Naive B cell (primary cell): ENCODE results near the gene NUDT6. TPM values are rescaled to one million over a fixed set of nuclear protein-coding genes. Genes with fewer than 3 reads are reported as not detected.
A peak's percentile ranks its signal among the peaks of the same experiment; 100 is the strongest.

Experiments used
- ATAC-seq, 2 donors: fragments of 150-1000 bp; cut with Tn5 transposase; 2 replicates each; pipeline ENCODE4 v1.10.0; 2021; ENCODE audit warnings: low read depth in 2 of 2, mild to moderate bottlenecking in 2 of 2, moderate library complexity in 2 of 2
- DNase-seq: peaks from one replicate; pipeline ENCODE4 v3.0.0; 2022
- H3K27ac Mint-ChIP-seq, 6 donors: one replicate each; pipeline ENCODE4 v1.8.0; 2020 to 2022; ENCODE audit warnings: mild to moderate bottlenecking in 6 of 6, mixed read lengths in 6 of 6, moderate library complexity in 5 of 6, inconsistent platforms in 2 of 6
- H3K27me3 Mint-ChIP-seq, 3 donors: one replicate each; pipeline ENCODE4 v1.8.0; 2021 to 2022; ENCODE audit warnings: mixed read lengths in 3 of 3, mild to moderate bottlenecking in 1 of 3
- H3K36me3 Mint-ChIP-seq, 2 donors: one replicate each; pipeline ENCODE4 v1.8.0; 2020 to 2022; ENCODE audit warnings: mixed read lengths in 2 of 2, inconsistent platforms in 1 of 2, mild to moderate bottlenecking in 1 of 2
- H3K4me1 Mint-ChIP-seq, 3 donors: one replicate each; pipeline ENCODE4 v1.8.0; 2020 to 2022; ENCODE audit warnings: mixed read lengths in 3 of 3, inconsistent platforms in 1 of 3, mild to moderate bottlenecking in 1 of 3, moderate library complexity in 1 of 3
- H3K4me3 Mint-ChIP-seq, 8 donors: one replicate each; pipeline ENCODE4 v1.8.0; 2020 to 2022; ENCODE audit warnings: mild to moderate bottlenecking in 8 of 8, mixed read lengths in 8 of 8, moderate library complexity in 8 of 8, inconsistent platforms in 2 of 8
- H3K9me3 Mint-ChIP-seq, 7 donors: one replicate each; pipeline ENCODE4 v1.8.0; 2020 to 2022; ENCODE audit warnings: mixed read lengths in 7 of 7, mild to moderate bottlenecking in 5 of 7, inconsistent platforms in 2 of 7, moderate library complexity in 1 of 7
- polyA plus RNA-seq, 6 donors: library from polyadenylated mRNA; unstranded; fragments of 300-500 nt; fragmentation: Illumina TruSeq; gene quantifications; one replicate each; pipeline ENCODE4 v1.2.3, GENCODE V29; 2021; ENCODE audit warnings: low read depth in 6 of 6

Gene NUDT6
- polyA plus RNA-seq, 6 donors from 2014 or later = 0.73 to 2.6 (median 1.0) TPM; not detected in 1

- DNase-seq = no peak
- no peaks in the 10 kb centered on the region for H3K4me1 Mint-ChIP-seq
Measured at GRCh38 chr4:122906859-122907305, 15.5 kb downstream of the NUDT6 start.

GRCh38 chr4:122903766-122904288, 18.6 kb downstream of the NUDT6 start:
- Mint-ChIP-seq H3K4me1 (no peaks in the 10 kb centered on the region), H3K27me3 (no peaks in the 10 kb centered on the region), H3K9me3 (no peaks in the 10 kb centered on the region), H3K4me3 (no peak overlapping the region), H3K27ac (no peak overlapping the region), H3K36me3 (peaks cover 0 to 16% of the 10 kb centered on the region in 2 donors)
- ATAC-seq (no peak), DNase-seq (no peak)

More at GRCh38 chr4:122906859-122907305, 15.5 kb downstream of the NUDT6 start:
- no peak overlapping the region for H3K27ac Mint-ChIP-seq
- H3K27me3 Mint-ChIP-seq = no peaks in the 10 kb centered on the region
- H3K36me3 Mint-ChIP-seq = peaks cover 0 to 11% of the 10 kb centered on the region in 2 donors
- no peak overlapping the region for H3K4me3 Mint-ChIP-seq
- no peak for ATAC-seq
- H3K9me3 Mint-ChIP-seq = no peaks in the 10 kb centered on the region

GRCh38 chr4:122901247-122902010, 21.0 kb downstream of the NUDT6 start:
- Mint-ChIP-seq H3K27ac (no peak overlapping the region), H3K27me3 (no peaks in the 10 kb centered on the region), H3K36me3 (peaks cover 0 to 8% of the 10 kb centered on the region in 2 donors), H3K4me3 (no peak overlapping the region), H3K4me1 (no peaks in the 10 kb centered on the region), H3K9me3 (no peaks in the 10 kb centered on the region)
- DNase-seq (no peak), ATAC-seq (no peak)

- H3K4me3 Mint-ChIP-seq = no peak overlapping the region
- H3K27me3 Mint-ChIP-seq = no peaks in the 10 kb centered on the region
- no peak overlapping the region for H3K27ac Mint-ChIP-seq
Measured at GRCh38 chr4:122900314-122900713, 22.1 kb downstream of the NUDT6 start.

GRCh38 chr4:122899682-122900081, 22.7 kb downstream of the NUDT6 start:
- no peak overlapping the region for H3K4me3 Mint-ChIP-seq
- no peaks in the 10 kb centered on the region for H3K4me1 Mint-ChIP-seq
- no peak overlapping the region for H3K27ac Mint-ChIP-seq
- H3K27me3 Mint-ChIP-seq = no peaks in the 10 kb centered on the region
- DNase-seq (no peak), ATAC-seq (no peak)
- peaks cover 0 to 8% of the 10 kb centered on the region in 2 donors for H3K36me3 Mint-ChIP-seq
- no peaks in the 10 kb centered on the region for H3K9me3 Mint-ChIP-seq

More at GRCh38 chr4:122900314-122900713, 22.1 kb downstream of the NUDT6 start:
- ATAC-seq (no peak), DNase-seq (no peak)
- Mint-ChIP-seq H3K9me3 (no peaks in the 10 kb centered on the region), H3K4me1 (no peaks in the 10 kb centered on the region), H3K36me3 (peaks cover 0 to 8% of the 10 kb centered on the region in 2 donors)

- H3K4me3 Mint-ChIP-seq = no peak overlapping the region
- peaks cover 0 to 8% of the 10 kb centered on the region in 2 donors for H3K36me3 Mint-ChIP-seq
- H3K9me3 Mint-ChIP-seq = no peaks in the 10 kb centered on the region
- ATAC-seq (no peak), DNase-seq (no peak)
- H3K27me3 Mint-ChIP-seq = no peaks in the 10 kb centered on the region
- H3K4me1 Mint-ChIP-seq = no peaks in the 10 kb centered on the region
- no peak overlapping the region for H3K27ac Mint-ChIP-seq
Measured at GRCh38 chr4:122898370-122899150, 23.8 kb downstream of the NUDT6 start.

- Mint-ChIP-seq H3K36me3 (peaks cover 0 to 4% of the 10 kb centered on the region in 2 donors), H3K27me3 (no peaks in the 10 kb centered on the region), H3K9me3 (no peaks in the 10 kb centered on the region), H3K27ac (no peak overlapping the region), H3K4me3 (no peak overlapping the region), H3K4me1 (no peaks in the 10 kb centered on the region)
- DNase-seq = no peak
- ATAC-seq = no peak
Measured at GRCh38 chr4:122896270-122896669, 26.1 kb downstream of the NUDT6 start.

- no peak overlapping the region for H3K4me3 Mint-ChIP-seq
- peak overlapping the region in 1 of 6 donors; percentile 11 for H3K27ac Mint-ChIP-seq
- no peaks in the 10 kb centered on the region for H3K9me3 Mint-ChIP-seq
- DNase-seq (no peak), ATAC-seq (no peak)
- H3K36me3 Mint-ChIP-seq = peaks cover 0 to 4% of the 10 kb centered on the region in 2 donors
- H3K27me3 Mint-ChIP-seq = no peaks in the 10 kb centered on the region
- no peaks in the 10 kb centered on the region for H3K4me1 Mint-ChIP-seq
Measured at GRCh38 chr4:122895336-122895995, 26.9 kb downstream of the NUDT6 start.

GRCh38 chr4:122894827-122895226, 27.6 kb downstream of the NUDT6 start:
- H3K9me3 Mint-ChIP-seq = no peaks in the 10 kb centered on the region
- ATAC-seq (no peak), DNase-seq (no peak)
- H3K4me1 Mint-ChIP-seq = no peaks in the 10 kb centered on the region
- no peaks in the 10 kb centered on the region for H3K36me3 Mint-ChIP-seq
- no peak overlapping the region for H3K4me3 Mint-ChIP-seq
- H3K27ac Mint-ChIP-seq = peak overlapping the region in 1 of 6 donors; percentile 66
- H3K27me3 Mint-ChIP-seq = no peaks in the 10 kb centered on the region

- peak overlapping the region in 1 of 6 donors; percentile 44 for H3K27ac Mint-ChIP-seq
Measured at GRCh38 chr4:122890147-122890795, 32.1 kb downstream of the NUDT6 start.

GRCh38 chr4:122889726-122890125, 32.7 kb downstream of the NUDT6 start:
- peak overlapping the region in 1 of 6 donors; percentile 44 for H3K27ac Mint-ChIP-seq
- no peak overlapping the region for H3K4me3 Mint-ChIP-seq
- ATAC-seq (no peak), DNase-seq (no peak)
- no peaks in the 10 kb centered on the region for H3K27me3 Mint-ChIP-seq
- no peaks in the 10 kb centered on the region for H3K9me3 Mint-ChIP-seq
- H3K4me1 Mint-ChIP-seq = no peaks in the 10 kb centered on the region
- no peaks in the 10 kb centered on the region for H3K36me3 Mint-ChIP-seq

More at GRCh38 chr4:122890147-122890795, 32.1 kb downstream of the NUDT6 start:
- DNase-seq = no peak
- H3K4me1 Mint-ChIP-seq = no peaks in the 10 kb centered on the region
- H3K4me3 Mint-ChIP-seq = no peak overlapping the region
- no peak for ATAC-seq
- H3K9me3 Mint-ChIP-seq = no peaks in the 10 kb centered on the region
- H3K27me3 Mint-ChIP-seq = no peaks in the 10 kb centered on the region
- no peaks in the 10 kb centered on the region for H3K36me3 Mint-ChIP-seq

GRCh38 chr4:122884499-122884898, 37.9 kb downstream of the NUDT6 start:
- no peak for ATAC-seq
- no peak overlapping the region for H3K4me3 Mint-ChIP-seq
- peaks cover 7 to 22% (median 16%) of the 10 kb centered on the region in 7 donors for H3K9me3 Mint-ChIP-seq
- no peaks in the 10 kb centered on the region for H3K4me1 Mint-ChIP-seq
- no peak overlapping the region for H3K27ac Mint-ChIP-seq
- no peak for DNase-seq
- peaks cover 6 to 11% of the 10 kb centered on the region in 2 donors for H3K36me3 Mint-ChIP-seq
- peaks cover 4 to 11% (median 7%) of the 10 kb centered on the region in 3 donors for H3K27me3 Mint-ChIP-seq
